ENCODE results near the gene SLC37A3.
A peak's percentile ranks its signal among the peaks of the same experiment; 100 is the strongest.

SLC37A3 gene

DNA sequence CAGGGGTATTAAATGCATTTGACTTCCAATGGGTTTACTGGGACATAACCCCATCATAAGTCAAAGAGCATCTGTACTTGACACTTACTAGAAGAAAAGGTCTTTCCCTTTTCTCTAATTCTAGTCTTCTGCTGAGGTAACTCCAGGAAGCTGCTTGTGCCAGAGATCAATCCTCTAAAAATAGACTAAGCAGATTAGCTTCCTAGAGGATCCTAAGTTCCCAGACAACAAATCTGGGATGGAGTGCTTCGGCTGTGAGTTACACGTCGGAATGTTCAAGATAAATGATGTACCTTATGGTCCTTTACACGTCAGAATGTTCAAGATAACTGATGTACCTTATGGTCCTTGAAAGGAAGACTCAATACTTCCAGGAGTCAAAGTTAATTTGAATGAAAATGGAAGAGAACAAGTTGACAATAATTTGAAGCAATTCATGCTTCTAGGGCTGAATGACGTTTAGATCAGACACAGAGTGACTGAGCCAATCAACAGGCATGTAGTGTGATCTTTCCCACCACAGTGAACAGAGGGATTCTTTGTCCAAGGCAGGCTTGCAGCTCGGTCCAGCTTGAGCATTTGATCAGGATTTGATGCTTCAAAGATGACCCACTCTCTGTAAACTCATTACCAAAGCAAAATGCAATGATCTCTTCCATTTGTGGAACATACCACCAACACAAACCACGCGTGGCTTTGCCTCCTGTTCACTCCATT lies 63.8 kb downstream of the SLC37A3 start:
- TF ChIP-seq POLR2AphosphoS5 (IDR thresholded peaks at IDR 0.05; ENCODE audit: low read depth, low read length) (no peak), POLR2A (IDR thresholded peaks at IDR 0.05; ENCODE audit: low read depth, low read length) (no peak), TAF1 (IDR thresholded peaks at IDR 0.05; ENCODE audit: low read depth, low read length) (no peak), SPI1 (IDR thresholded peaks at IDR 0.05; ENCODE audit: low read depth, low read length) (no peak), PAX5 (IDR thresholded peaks at IDR 0.05; ENCODE audit: insufficient read depth, low read length, severe bottlenecking) (no peak), POU2F2 (IDR thresholded peaks at IDR 0.05; ENCODE audit: low read depth, low read length) (no peak)
- DNase-seq (ENCODE audit: insufficient read length, low spot score) (no peak), FAIRE-seq (peak; percentile 26)

DNA sequence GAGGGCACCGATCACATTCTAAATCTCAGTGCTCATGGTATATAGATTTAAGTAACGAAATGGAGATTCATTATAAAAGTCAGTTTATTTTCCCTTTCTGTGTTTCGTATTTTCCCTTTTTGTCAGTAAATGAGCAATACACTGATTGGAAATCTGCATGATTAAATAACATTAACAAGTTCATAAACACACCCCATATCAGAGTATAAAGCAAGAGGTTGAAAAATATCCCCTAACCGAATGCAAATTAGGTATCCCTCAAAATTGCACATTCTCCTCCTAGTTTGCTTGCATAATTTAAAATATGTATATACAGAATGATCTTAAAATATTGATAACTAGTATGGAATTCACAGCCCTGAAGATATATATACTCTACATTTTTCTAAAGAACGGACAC lies 64.6 kb downstream of the SLC37A3 start:
- TF ChIP-seq SPI1 (IDR thresholded peaks at IDR 0.05; ENCODE audit: low read depth, low read length) (no peak), POU2F2 (IDR thresholded peaks at IDR 0.05; ENCODE audit: low read depth, low read length) (no peak), TAF1 (IDR thresholded peaks at IDR 0.05; ENCODE audit: low read depth, low read length) (no peak), POLR2AphosphoS5 (IDR thresholded peaks at IDR 0.05; ENCODE audit: low read depth, low read length) (no peak), POLR2A (IDR thresholded peaks at IDR 0.05; ENCODE audit: low read depth, low read length) (no peak), PAX5 (IDR thresholded peaks at IDR 0.05; ENCODE audit: insufficient read depth, low read length, severe bottlenecking) (no peak)
- no peak for DNase-seq (ENCODE audit: insufficient read length, low spot score)
- FAIRE-seq = no peak

DNA sequence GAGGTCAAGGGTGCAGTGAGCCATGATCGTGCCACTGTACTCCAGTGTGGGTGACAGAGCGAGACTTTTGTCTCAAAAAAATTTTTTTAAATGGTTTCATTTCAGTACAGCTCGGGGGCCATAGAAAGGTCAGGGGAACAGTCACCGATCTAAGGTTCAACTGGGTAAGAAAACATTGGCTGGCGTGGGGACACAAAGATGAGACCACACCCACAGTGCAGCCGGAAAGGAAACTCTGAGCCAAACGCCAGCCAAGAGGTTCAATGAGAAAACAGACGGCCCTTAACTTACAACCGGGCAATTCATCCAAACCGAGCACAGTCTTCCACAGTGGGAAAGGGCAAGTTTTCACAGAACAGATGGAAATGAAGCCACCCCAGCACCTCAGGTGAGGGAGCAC lies 65.1 kb downstream of the SLC37A3 start:
- FAIRE-seq (no peak), DNase-seq (ENCODE audit: insufficient read length, low spot score) (no peak)
- TF ChIP-seq POLR2A (IDR thresholded peaks at IDR 0.05; ENCODE audit: low read depth, low read length) (no peak), POLR2AphosphoS5 (IDR thresholded peaks at IDR 0.05; ENCODE audit: low read depth, low read length) (no peak), POU2F2 (IDR thresholded peaks at IDR 0.05; ENCODE audit: low read depth, low read length) (no peak), PAX5 (IDR thresholded peaks at IDR 0.05; ENCODE audit: insufficient read depth, low read length, severe bottlenecking) (no peak), SPI1 (IDR thresholded peaks at IDR 0.05; ENCODE audit: low read depth, low read length) (no peak), TAF1 (IDR thresholded peaks at IDR 0.05; ENCODE audit: low read depth, low read length) (no peak)

DNA sequence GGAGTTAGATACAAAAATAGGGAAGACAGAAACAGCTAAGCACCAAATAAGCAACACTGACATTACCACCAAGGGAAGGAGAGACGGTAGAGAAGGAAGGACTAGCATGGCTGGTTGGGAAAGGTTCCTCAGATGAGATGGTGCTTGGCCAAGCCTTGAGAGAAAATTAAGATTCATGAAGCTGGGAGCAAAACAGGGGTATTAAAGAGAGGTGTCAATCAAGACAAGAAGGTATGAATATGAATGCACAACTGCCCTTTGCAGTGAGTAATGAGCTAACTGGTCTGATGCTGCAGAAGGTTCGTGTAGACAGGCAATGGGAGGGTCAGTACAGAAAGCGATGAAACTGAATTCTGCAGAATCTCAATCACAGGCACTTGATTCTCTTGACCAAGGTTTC lies 67.7 kb downstream of the SLC37A3 start:
- FAIRE-seq (no peak), DNase-seq (ENCODE audit: insufficient read length, low spot score) (no peak)
- no peak for TF ChIP-seq SPI1 (IDR thresholded peaks at IDR 0.05; ENCODE audit: low read depth, low read length)
- TF ChIP-seq POU2F2 (IDR thresholded peaks at IDR 0.05; ENCODE audit: low read depth, low read length) = no peak
- TF ChIP-seq PAX5 (IDR thresholded peaks at IDR 0.05; ENCODE audit: insufficient read depth, low read length, severe bottlenecking) = no peak
- no peak for TF ChIP-seq POLR2A (IDR thresholded peaks at IDR 0.05; ENCODE audit: low read depth, low read length)
- no peak for TF ChIP-seq POLR2AphosphoS5 (IDR thresholded peaks at IDR 0.05; ENCODE audit: low read depth, low read length)
- TF ChIP-seq TAF1 (IDR thresholded peaks at IDR 0.05; ENCODE audit: low read depth, low read length) = no peak

DNA sequence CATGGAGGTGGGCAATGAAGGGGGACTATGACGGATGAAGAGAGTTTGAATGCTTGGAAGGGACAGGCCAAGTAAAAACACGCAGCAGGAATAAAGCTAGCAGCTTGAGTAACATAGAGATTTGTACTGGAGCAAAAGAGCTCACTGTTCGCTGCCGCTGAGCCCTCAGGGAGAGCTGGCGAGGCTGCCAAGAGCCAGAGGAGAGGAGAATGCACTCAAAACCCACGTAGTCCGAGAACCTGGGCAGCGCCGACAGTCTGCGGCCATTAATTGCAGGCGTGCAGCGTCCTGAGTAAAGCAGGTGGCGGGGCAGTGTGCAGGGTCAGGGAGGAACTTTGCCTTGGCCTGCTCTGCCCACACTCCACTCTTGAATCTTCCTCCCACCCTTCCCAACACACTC lies 68.2 kb downstream of the SLC37A3 start:
- TF ChIP-seq SPI1 (IDR thresholded peaks at IDR 0.05; ENCODE audit: low read depth, low read length) (no peak), TAF1 (IDR thresholded peaks at IDR 0.05; ENCODE audit: low read depth, low read length) (no peak), PAX5 (IDR thresholded peaks at IDR 0.05; ENCODE audit: insufficient read depth, low read length, severe bottlenecking) (no peak)
- no peak for FAIRE-seq
- no peak for DNase-seq (ENCODE audit: insufficient read length, low spot score)

GRCh38 chr7:140327261-140327661 lies 71.1 kb downstream of the SLC37A3 start:
- TF ChIP-seq TAF1 (IDR thresholded peaks at IDR 0.05; ENCODE audit: low read depth, low read length) (no peak), PAX5 (IDR thresholded peaks at IDR 0.05; ENCODE audit: insufficient read depth, low read length, severe bottlenecking) (no peak), POU2F2 (IDR thresholded peaks at IDR 0.05; ENCODE audit: low read depth, low read length) (no peak), POLR2AphosphoS5 (IDR thresholded peaks at IDR 0.05; ENCODE audit: low read depth, low read length) (no peak), POLR2A (IDR thresholded peaks at IDR 0.05; ENCODE audit: low read depth, low read length) (no peak)
- DNase-seq (ENCODE audit: insufficient read length, low spot score) (no peak), FAIRE-seq (no peak)

DNA sequence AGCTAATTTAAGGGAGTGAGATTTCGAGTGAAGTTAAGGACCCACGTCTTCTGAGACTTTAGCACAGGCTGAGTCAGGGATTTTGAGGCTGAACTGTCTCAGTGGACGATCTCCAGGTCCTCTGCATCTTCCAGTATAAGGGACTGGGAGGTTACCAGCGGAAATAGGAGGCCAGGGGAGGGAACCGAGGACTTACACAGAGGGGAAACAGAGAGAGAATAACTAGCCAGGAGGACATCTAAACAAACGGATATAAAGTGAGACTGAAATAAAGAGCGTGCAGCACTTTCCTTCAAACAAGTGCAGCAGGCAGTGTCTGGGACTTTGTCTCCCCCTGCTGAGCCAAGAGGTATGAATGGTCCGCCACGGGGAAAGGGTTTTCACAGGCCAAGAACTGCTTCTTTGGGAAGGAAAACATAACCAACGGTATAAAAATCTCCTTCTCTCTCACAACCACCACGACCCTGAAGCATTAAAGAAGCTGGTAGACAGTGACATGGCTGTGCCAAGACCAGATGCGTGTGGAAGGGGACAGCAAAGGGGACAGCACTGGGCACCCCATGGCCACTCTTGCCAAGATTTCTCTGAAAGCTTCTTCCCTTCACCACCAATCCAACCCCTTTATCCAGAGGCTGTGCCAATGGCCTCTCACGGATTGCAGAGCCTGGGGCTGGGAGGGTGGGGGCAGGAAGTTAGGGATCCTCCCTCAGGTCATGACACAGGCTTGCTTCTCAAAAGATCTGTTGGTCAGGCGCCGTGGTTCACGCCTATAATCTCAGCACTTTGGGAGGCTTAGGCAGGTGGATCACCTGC lies 72.0 kb downstream of the SLC37A3 start:
- TF ChIP-seq SPI1 (IDR thresholded peaks at IDR 0.05; ENCODE audit: low read depth, low read length) (no peak), POU2F2 (IDR thresholded peaks at IDR 0.05; ENCODE audit: low read depth, low read length) (no peak), TAF1 (IDR thresholded peaks at IDR 0.05; ENCODE audit: low read depth, low read length) (no peak), POLR2AphosphoS5 (IDR thresholded peaks at IDR 0.05; ENCODE audit: low read depth, low read length) (no peak), PAX5 (IDR thresholded peaks at IDR 0.05; ENCODE audit: insufficient read depth, low read length, severe bottlenecking) (no peak)
- FAIRE-seq (peak; percentile 88), DNase-seq (ENCODE audit: insufficient read length, low spot score) (peak; percentile 65)

DNA sequence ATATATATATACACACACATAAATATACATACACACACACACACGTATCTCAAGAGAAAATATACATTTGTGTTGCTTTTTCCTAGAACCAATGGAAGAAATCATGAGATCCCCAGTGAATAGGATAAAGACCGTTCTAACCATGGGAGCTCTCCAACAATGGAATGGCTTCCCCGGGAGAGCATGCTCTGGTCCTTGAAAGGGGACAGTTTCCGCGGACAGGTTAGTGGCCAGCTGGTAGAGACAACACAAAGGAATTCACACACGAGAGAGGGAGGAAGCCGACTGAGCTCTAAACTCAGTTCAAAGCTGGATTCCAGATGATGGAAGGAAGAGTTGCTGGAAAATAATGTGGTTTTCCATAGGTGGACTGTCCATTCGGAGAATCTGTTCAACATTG lies 72.7 kb downstream of the SLC37A3 start:
- no peak for DNase-seq (ENCODE audit: insufficient read length, low spot score)
- no peak for TF ChIP-seq TAF1 (IDR thresholded peaks at IDR 0.05; ENCODE audit: low read depth, low read length)
- TF ChIP-seq POLR2AphosphoS5 (IDR thresholded peaks at IDR 0.05; ENCODE audit: low read depth, low read length) = no peak
- no peak for TF ChIP-seq PAX5 (IDR thresholded peaks at IDR 0.05; ENCODE audit: insufficient read depth, low read length, severe bottlenecking)
- TF ChIP-seq POU2F2 (IDR thresholded peaks at IDR 0.05; ENCODE audit: low read depth, low read length) = no peak
- TF ChIP-seq SPI1 (IDR thresholded peaks at IDR 0.05; ENCODE audit: low read depth, low read length) = no peak
- TF ChIP-seq POLR2A (IDR thresholded peaks at IDR 0.05; ENCODE audit: low read depth, low read length) = no peak
- no peak for FAIRE-seq

- TF ChIP-seq POLR2A (IDR thresholded peaks at IDR 0.05; ENCODE audit: low read depth, low read length) (no peak), PAX5 (IDR thresholded peaks at IDR 0.05; ENCODE audit: insufficient read depth, low read length, severe bottlenecking) (no peak), POLR2AphosphoS5 (IDR thresholded peaks at IDR 0.05; ENCODE audit: low read depth, low read length) (no peak), SPI1 (IDR thresholded peaks at IDR 0.05; ENCODE audit: low read depth, low read length) (no peak), TAF1 (IDR thresholded peaks at IDR 0.05; ENCODE audit: low read depth, low read length) (no peak), POU2F2 (IDR thresholded peaks at IDR 0.05; ENCODE audit: low read depth, low read length) (no peak)
- no peak for DNase-seq (ENCODE audit: insufficient read length, low spot score)
- no peak for FAIRE-seq
Observed at GRCh38 chr7:140324714-140325113, 73.6 kb downstream of the SLC37A3 start.

Measured in GM12891 (cell line).